Upper lobe of left lung (tissue), 6 donors: Measurements from ENCODE around the gene TFF1. TPM values are rescaled to one million over a fixed set of nuclear protein-coding genes. Genes with fewer than 3 reads are reported as not detected.
A peak's percentile ranks its signal among the peaks of the same experiment; 100 is the strongest.

Experiments
- ATAC-seq, 2 donors: fragments of 200-7000 bp; cut with Tn5 transposase; one replicate each; pipeline ENCODE4 v1.9.1; 2022; ENCODE audit warnings: mild to moderate bottlenecking in 2 of 2, moderate library complexity in 2 of 2; ENCODE audit not compliant: low FRiP score in 2 of 2
- DNase-seq, 2 donors: peaks; one replicate each; pipeline ENCODE4 v3.0.0-alpha.2; 2019 to 2020
- H3K27ac ChIP-seq, 4 donors: fragments of 200-600 bp; sonication (generic); one replicate each; pipeline ENCODE4 v1.5.1; 2016 to 2019
- H3K27me3 ChIP-seq, 4 donors: fragments of 200-600 bp; sonication (generic); one replicate each; pipeline ENCODE4 v1.5.1; 2017 to 2019
- H3K36me3 ChIP-seq, 4 donors: fragments of 200-600 bp; sonication (generic); one replicate each; pipeline ENCODE4 v1.5.1; 2016 to 2019
- H3K4me1 ChIP-seq, 4 donors: fragments of 200-600 bp; sonication (generic); one replicate each; pipeline ENCODE4 v1.5.1; 2018 to 2019
- H3K4me3 ChIP-seq, 4 donors: fragments of 200-600 bp; sonication (generic); one replicate each; pipeline ENCODE4 v1.5.1; 2017 to 2019; ENCODE audit warnings: mild to moderate bottlenecking in 2 of 4, moderate library complexity in 1 of 4
- H3K9me3 ChIP-seq, 4 donors: fragments of 200-600 bp; sonication (generic); one replicate each; pipeline ENCODE4 v1.5.1; 2018 to 2019
- EP300 ChIP-seq, 4 donors: sonication (generic); formaldehyde crosslinking; IDR thresholded peaks; one replicate each; pipeline ENCODE4 v1.5.1; 2017; ENCODE audit warnings: antibody characterized with exemption in 4 of 4, control low read depth in 2 of 4
- POLR2A ChIP-seq, 4 donors: fragments of 450-650 bp; IDR thresholded peaks; one replicate each; pipeline ENCODE4 v1.5.1; 2016 to 2017; ENCODE audit warnings: antibody characterized with exemption in 4 of 4, mild to moderate bottlenecking in 2 of 4
- POLR2AphosphoS5 ChIP-seq, 2 donors: sonication (generic); formaldehyde crosslinking; IDR thresholded peaks; one replicate each; pipeline ENCODE4 v1.5.1; 2017; ENCODE audit warnings: antibody characterized with exemption in 2 of 2
- WGBS, 2 donors: methylation state at CpG; one replicate each; pipeline ENCODE4 v1.1.5; 2017 to 2018; 5-methylcytosine and 5-hydroxymethylcytosine counted together
- total RNA-seq, 6 donors: library from RNA; depleted of rRNA in 4 of 6; stranded (reverse); fragments of >200 nt in 4 of 6; gene quantifications; one replicate each; pipeline versions ENCODE4 v1.1.0 to v1.2.1, GENCODE V29; 2016 to 2021
- TF ChIP-seq, protein P1 (sequence below), 6 experiments: fragments of 450-650 bp in 4 of 6; fragments of 200-600 bp in 2 of 6; sonication (generic) in 2 of 6; IDR thresholded peaks; one replicate each; pipeline ENCODE4 v1.5.1; 2016 to 2019; ENCODE audit warnings: antibody characterized with exemption in 6 of 6
- donor health status: DM: no; HTN: no; CAD: no; lungs with moderate emphysema.
- donor health status: DM: no; HTN: yes; CAD: no; lungs with severe emphysema.

The TFF1 gene
- total RNA-seq, 6 donors from 2014 or later, result 0.72 to 0.84 TPM; not detected in 4

- DNase-seq, result peak in 1 of 2 donors; percentile 82
- no peak for ATAC-seq
- H3K4me3 ChIP-seq, result no peak overlapping the region
- H3K9me3 ChIP-seq, result peaks cover 0 to 4% (median 0%) of the 10 kb centered on the region in 4 donors
- H3K36me3 ChIP-seq, result no peaks in the 10 kb centered on the region
- no peaks in the 10 kb centered on the region for H3K27me3 ChIP-seq
- H3K4me1 ChIP-seq, result peaks cover 0 to 3% (median 2%) of the 10 kb centered on the region in 4 donors
- H3K27ac ChIP-seq, result no peak overlapping the region
- TF ChIP-seq, protein P1, sequence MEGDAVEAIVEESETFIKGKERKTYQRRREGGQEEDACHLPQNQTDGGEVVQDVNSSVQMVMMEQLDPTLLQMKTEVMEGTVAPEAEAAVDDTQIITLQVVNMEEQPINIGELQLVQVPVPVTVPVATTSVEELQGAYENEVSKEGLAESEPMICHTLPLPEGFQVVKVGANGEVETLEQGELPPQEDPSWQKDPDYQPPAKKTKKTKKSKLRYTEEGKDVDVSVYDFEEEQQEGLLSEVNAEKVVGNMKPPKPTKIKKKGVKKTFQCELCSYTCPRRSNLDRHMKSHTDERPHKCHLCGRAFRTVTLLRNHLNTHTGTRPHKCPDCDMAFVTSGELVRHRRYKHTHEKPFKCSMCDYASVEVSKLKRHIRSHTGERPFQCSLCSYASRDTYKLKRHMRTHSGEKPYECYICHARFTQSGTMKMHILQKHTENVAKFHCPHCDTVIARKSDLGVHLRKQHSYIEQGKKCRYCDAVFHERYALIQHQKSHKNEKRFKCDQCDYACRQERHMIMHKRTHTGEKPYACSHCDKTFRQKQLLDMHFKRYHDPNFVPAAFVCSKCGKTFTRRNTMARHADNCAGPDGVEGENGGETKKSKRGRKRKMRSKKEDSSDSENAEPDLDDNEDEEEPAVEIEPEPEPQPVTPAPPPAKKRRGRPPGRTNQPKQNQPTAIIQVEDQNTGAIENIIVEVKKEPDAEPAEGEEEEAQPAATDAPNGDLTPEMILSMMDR (IDR thresholded peaks at IDR 0.05), result peak in 2 of 6 experiments; percentile 10 to 37
- TF ChIP-seq EP300 (IDR thresholded peaks at IDR 0.05), result no peak
- 66 to 78% methylated on average over 29 to 31 of the region's 32 CpGs for WGBS, 2 donors
Observed at GRCh38 chr21:42376338-42376982, 10.1 kb upstream of the TFF1 start.

- Histone ChIP-seq H3K9me3 (no peaks in the 10 kb centered on the region), H3K36me3 (no peaks in the 10 kb centered on the region), H3K27ac (no peak overlapping the region), H3K4me1 (peaks cover 0 to 3% (median 2%) of the 10 kb centered on the region in 4 donors), H3K27me3 (no peaks in the 10 kb centered on the region), H3K4me3 (no peak overlapping the region)
- TF ChIP-seq, protein P1 (IDR thresholded peaks at IDR 0.05), result no peak
- ATAC-seq (no peak), DNase-seq (no peak)
- 86 to 100% methylated on average over 2 to 3 of the region's 3 CpGs for WGBS, 2 donors
Observed at GRCh38 chr21:42375966-42376337, 9.6 kb upstream of the TFF1 start.

DNA sequence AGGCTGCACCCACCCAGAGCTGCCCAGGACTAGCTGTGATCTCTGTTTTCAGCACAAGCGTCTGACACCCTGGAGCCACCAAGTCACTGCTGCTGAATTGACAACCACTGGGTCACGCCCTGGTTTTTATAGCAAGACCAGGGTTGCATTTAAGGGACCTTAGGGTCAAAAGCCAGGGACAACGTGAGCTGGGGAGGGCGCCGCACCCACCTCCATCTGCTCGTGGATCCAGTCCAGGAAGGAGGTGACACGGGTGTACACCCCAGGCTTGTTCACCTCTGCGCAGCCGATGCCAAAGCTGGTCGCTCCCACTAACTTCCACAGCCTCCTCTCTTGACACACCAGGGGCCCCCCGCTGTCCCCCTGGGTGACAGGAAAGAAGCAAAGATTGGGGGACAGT lies 9.2 kb upstream of the TFF1 start:
- no peak for TF ChIP-seq POLR2A (IDR thresholded peaks at IDR 0.05)
- TF ChIP-seq POLR2AphosphoS5 (IDR thresholded peaks at IDR 0.05), result no peak
- TF ChIP-seq, protein P1 (IDR thresholded peaks at IDR 0.05), result no peak
- no peak for TF ChIP-seq EP300 (IDR thresholded peaks at IDR 0.05)
- Histone ChIP-seq H3K4me1 (peaks cover 0 to 3% (median 2%) of the 10 kb centered on the region in 4 donors), H3K9me3 (no peaks in the 10 kb centered on the region), H3K36me3 (no peaks in the 10 kb centered on the region), H3K4me3 (no peak overlapping the region), H3K27ac (no peak overlapping the region), H3K27me3 (no peaks in the 10 kb centered on the region)
- no peak for ATAC-seq
- 73 to 85% methylated on average over 11 of the region's 11 CpGs for WGBS, 2 donors
- peak in 1 of 2 donors; percentile 33 for DNase-seq

DNA sequence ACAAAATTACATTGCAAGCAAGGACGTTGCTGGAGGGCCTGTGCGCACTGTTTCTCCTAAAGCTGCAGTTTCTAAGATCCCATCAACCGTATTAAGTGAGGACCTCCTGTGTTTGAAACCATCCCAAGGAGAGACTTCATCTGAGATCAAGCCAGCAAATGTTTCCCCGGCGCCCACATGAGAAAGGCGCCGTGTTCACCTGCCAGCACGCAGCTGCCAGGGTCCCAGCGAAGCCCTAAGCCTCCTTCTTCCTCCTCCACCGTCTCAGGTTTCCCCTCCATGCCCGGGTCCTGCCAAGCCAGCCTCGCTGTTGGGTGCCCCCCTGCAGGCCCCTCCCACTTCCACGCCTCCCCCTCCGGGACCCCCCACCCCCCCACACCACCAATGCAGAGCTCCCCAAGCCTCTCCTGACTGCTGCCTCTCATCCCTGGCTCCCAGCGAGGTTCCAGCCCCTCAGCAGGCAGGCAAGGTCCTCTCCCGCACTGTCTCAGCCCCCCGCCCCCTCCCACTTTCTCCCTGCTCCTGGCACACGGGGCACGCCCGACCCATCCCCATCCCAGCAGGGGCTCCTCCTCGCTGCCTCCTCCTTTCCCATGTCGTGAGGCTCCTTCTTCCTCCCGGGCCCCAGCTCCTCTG lies 8.6 kb upstream of the TFF1 start:
- H3K27me3 ChIP-seq, result no peaks in the 10 kb centered on the region
- peak in 1 of 2 donors; percentile 42 for DNase-seq

More for the DNA sequence above, 8.6 kb upstream of the TFF1 start:
- Histone ChIP-seq H3K9me3 (no peaks in the 10 kb centered on the region), H3K36me3 (no peaks in the 10 kb centered on the region), H3K27ac (no peak overlapping the region), H3K4me1 (peaks cover 0 to 3% (median 2%) of the 10 kb centered on the region in 4 donors), H3K4me3 (no peak overlapping the region)
- no peak for ATAC-seq
- no peak for TF ChIP-seq POLR2A (IDR thresholded peaks at IDR 0.05)
- no peak for TF ChIP-seq POLR2AphosphoS5 (IDR thresholded peaks at IDR 0.05)
- no peak for TF ChIP-seq EP300 (IDR thresholded peaks at IDR 0.05)
- TF ChIP-seq, protein P1 (IDR thresholded peaks at IDR 0.05), result no peak
- WGBS, 2 donors, result 53 to 57% methylated on average over 23 of the region's 23 CpGs
